ENCODE results near the gene AURKAIP1.

Gene AURKAIP1

GRCh38 chr1:1374929-1375662 lies at the start of gene AURKAIP1:
Gene AURKAIP1, minus strand, starts transcription at chr1:1375207. Its CDS starts 451 bp downstream, at chr1:1374756.
- DNase-seq (ENCODE audit: low spot score) = peak; percentile 100
- no peak for TF ChIP-seq CTCF (IDR thresholded peaks at IDR 0.05)
- H3K27ac ChIP-seq = peak within 1 kb of the TSS; percentile 85 to 97
- H3K4me3 ChIP-seq = peak within 1 kb of the TSS; percentile 100

- no peak for DNase-seq (ENCODE audit: low spot score)
- TF ChIP-seq CTCF (IDR thresholded peaks at IDR 0.05) = no peak
- Histone ChIP-seq H3K4me3 (no peak overlapping the region), H3K27ac (no peak overlapping the region)
Observed at GRCh38 chr1:1424707-1425106, 49.7 kb upstream of the AURKAIP1 start.

GRCh38 chr1:1423245-1423597 lies 48.2 kb upstream of the AURKAIP1 start:
- TF ChIP-seq CTCF (IDR thresholded peaks at IDR 0.05) = no peak
- Histone ChIP-seq H3K4me3 (no peak overlapping the region), H3K27ac (no peak overlapping the region)
- no peak for DNase-seq (ENCODE audit: low spot score)

- H3K27ac ChIP-seq = no peak overlapping the region
- no peak for TF ChIP-seq CTCF (IDR thresholded peaks at IDR 0.05)
- H3K4me3 ChIP-seq = no peak overlapping the region
- no peak for DNase-seq (ENCODE audit: low spot score)
Observed at GRCh38 chr1:1422465-1423244, 47.6 kb upstream of the AURKAIP1 start.

GRCh38 chr1:1421907-1422464 lies 47.0 kb upstream of the AURKAIP1 start:
- no peak for DNase-seq (ENCODE audit: low spot score)
- Histone ChIP-seq H3K4me3 (no peak overlapping the region), H3K27ac (no peak overlapping the region)
- no peak for TF ChIP-seq CTCF (IDR thresholded peaks at IDR 0.05)

GRCh38 chr1:1421147-1421906 lies 46.3 kb upstream of the AURKAIP1 start, which contains the start of gene ANKRD65:
Gene ANKRD65, minus strand, starts transcription at chr1:1421276. Its CDS starts 271 bp downstream, at chr1:1421005.
- no peak for DNase-seq (ENCODE audit: low spot score)
- no peak for TF ChIP-seq CTCF (IDR thresholded peaks at IDR 0.05)
- Histone ChIP-seq H3K27ac (peak within 1 kb of the TSS in 1 of 2 donors; percentile 48), H3K4me3 (peak within 1 kb of the TSS; percentile 65)

Measured in coronary artery (tissue), 2 donors.